Panc1 (cell line): ENCODE measurements around the gene RNF135. TPM values are rescaled to one million over a fixed set of nuclear protein-coding genes. Genes with fewer than 3 reads are reported as not detected.

ENCODE experiments used
- ATAC-seq: fragments of 200-7000 bp; cut with Tn5 transposase; 2 replicates; pipeline ENCODE4 v1.9.1; 2020; ENCODE audit warnings: mild to moderate bottlenecking, moderate library complexity
- BruUV-seq: library from RNA; stranded (reverse); fragments of 400-500 nt; replicated peaks from 2 replicates; lab custom pipeline; 2021; lab: Mats Ljungman, UMichigan
- CTCF ChIA-PET: fragments of 300-600 bp; sonication (Branson Sonifier 250); formaldehyde crosslinking; loops from one replicate; lab custom pipeline; 2022; ENCODE audit warnings: antibody characterized with exemption; lab: Charles Lee
- POLR2A ChIA-PET: fragments of 300-600 bp; sonication (Branson Sonifier 250); formaldehyde crosslinking; loops from one replicate; lab custom pipeline; 2022; ENCODE audit warnings: antibody characterized with exemption; lab: Charles Lee
- DNase-seq: peaks from one replicate; pipeline ENCODE4 v3.0.0-alpha.2; 2010; ENCODE audit warnings: low read depth, low spot score
- H3K27ac ChIP-seq: 2 replicates; pipeline ENCODE4 v1.5.1; 2011; ENCODE audit warnings: mild to moderate bottlenecking, low read length, inconsistent platforms
- H3K27me3 ChIP-seq: fragments of 200-500 bp; sonication (Bioruptor generic); 2 replicates; pipeline ENCODE4 v1.6.0; 2014; ENCODE audit warnings: low read length, inconsistent platforms; ENCODE audit not compliant: control insufficient read depth, insufficient read depth
- H3K36me3 ChIP-seq: fragments of 200-500 bp; sonication (Bioruptor generic); 2 replicates; pipeline ENCODE4 v1.5.1; 2014; ENCODE audit warnings: inconsistent platforms, mild to moderate bottlenecking, low read length, moderate library complexity; ENCODE audit not compliant: control insufficient read depth, insufficient read depth
- H3K4me1 ChIP-seq: 2 replicates; pipeline ENCODE4 v1.5.1; 2011; ENCODE audit warnings: inconsistent platforms, mild to moderate bottlenecking, low read length, moderate library complexity; ENCODE audit not compliant: control insufficient read depth, insufficient read depth
- H3K4me3 ChIP-seq, 2 experiments: 2 replicates each; pipeline ENCODE4 v1.5.1; 2011 to 2012; ENCODE audit warnings: low read depth in 2 of 2, low read length in 2 of 2, mild to moderate bottlenecking in 2 of 2, inconsistent platforms in 1 of 2, moderate library complexity in 1 of 2
- H3K9me3 ChIP-seq: fragments of 200-500 bp; sonication (Bioruptor generic); 2 replicates; pipeline ENCODE4 v1.5.1; 2014; ENCODE audit warnings: low read depth, mild to moderate bottlenecking, inconsistent platforms, low read length, moderate library complexity; ENCODE audit not compliant: control insufficient read depth, insufficient read depth
- CTCF ChIP-seq: fragments of 450-650 bp; IDR thresholded peaks from 2 replicates; pipeline ENCODE4 v1.5.1; 2017; ENCODE audit warnings: mild to moderate bottlenecking
- POLR2AphosphoS5 ChIP-seq: IDR thresholded peaks from 2 replicates; pipeline ENCODE4 v1.6.1; 2012; ENCODE audit warnings: mild to moderate bottlenecking, low read depth, low read length, moderate library complexity
- REST ChIP-seq, 2 experiments: IDR thresholded peaks; 2 replicates each; pipeline ENCODE4 v1.6.1; 2011 to 2012; ENCODE audit warnings: low read depth in 2 of 2, control low read depth in 1 of 2, low read length in 1 of 2, mild to moderate bottlenecking in 1 of 2, moderate library complexity in 1 of 2; ENCODE audit not compliant: insufficient read depth in 1 of 2
- SIN3A ChIP-seq: IDR thresholded peaks from 2 replicates; pipeline ENCODE4 v1.6.1; 2012; ENCODE audit warnings: low read depth, mild to moderate bottlenecking, low read length, moderate library complexity, borderline replicate concordance; ENCODE audit not compliant: insufficient read depth
- TCF7L2 ChIP-seq: IDR thresholded peaks from 2 replicates; pipeline ENCODE4 v1.6.1; 2011; ENCODE audit warnings: mild to moderate bottlenecking, low read depth, low read length, inconsistent platforms
- in situ Hi-C: cut with HindIII; loops from 2 replicates; pipeline ENCODE4 v1.10.0; 2016; ENCODE audit warnings: low sequenced_read_pairs, low pct_unique_long_range_greater_than_20kb
- intact Hi-C: fragments of 100-400 bp; cut with micrococcal nuclease; formaldehyde crosslinking; loops from one replicate; pipeline ENCODE4 v1.10.0; 2022; ENCODE audit not compliant: unreplicated experiment
- total RNA-seq: library from RNA; stranded (reverse); gene quantifications from one replicate; pipeline ENCODE4 v1.2.1, GENCODE V29; 2021; ENCODE audit not compliant: unreplicated experiment

The RNF135 gene
- total RNA-seq, 1 experiment from 2014 or later, result 41.8 TPM

GRCh38 chr17:31007695-31008373, 37.0 kb downstream of the RNF135 start:
- POLR2A ChIA-PET, result interaction anchor here (0.6 to 0.7 kb wide), 2 partner anchors 24 to 52 kb away, joined by 5 to 12 read pairs; no protein-coding TSS in a partner anchor
- in situ Hi-C loops, result no loop called here
- peak overlapping the region; percentile 43 to 63 for H3K4me3 ChIP-seq

More at GRCh38 chr17:31007695-31008373, 37.0 kb downstream of the RNF135 start:
- no peak for TF ChIP-seq SIN3A
- no peak for TF ChIP-seq REST (IDR thresholded peaks at IDR 0.05; ENCODE audit: insufficient read depth in 1 of 2, low read depth in 2 of 2, low read length in 1 of 2)
- TF ChIP-seq TCF7L2, result no peak
- no peak for TF ChIP-seq CTCF
- TF ChIP-seq POLR2AphosphoS5, result no peak
- H3K27me3 ChIP-seq, result no peaks in the 10 kb centered on the region
- DNase-seq, result no peak
- intact Hi-C loops, result no loop called here
- H3K36me3 ChIP-seq, result no peaks in the 10 kb centered on the region
- no TSS peak for BruUV-seq
- peak; percentile 59 for ATAC-seq
- no peaks in the 10 kb centered on the region for H3K4me1 ChIP-seq
- CTCF ChIA-PET, result interaction anchor here (0.7 to 1.0 kb wide), 3 partner anchors 198 to 209 kb away, joined by 3 to 7 read pairs (median 3); no protein-coding TSS in a partner anchor
- H3K27ac ChIP-seq, result peak overlapping the region; percentile 62
- no peaks in the 10 kb centered on the region for H3K9me3 ChIP-seq
